Kidney epithelial cell (primary cell): ENCODE measurements around the gene POU2AF1. TPM values are rescaled to one million over a fixed set of nuclear protein-coding genes. Genes with fewer than 3 reads are reported as not detected.

Source experiments
- DNase-seq: peaks from one replicate; pipeline ENCODE4 v3.0.0-alpha.2; 2010; ENCODE audit warnings: low read depth
- H3K27me3 ChIP-seq: 2 replicates; pipeline ENCODE4 v1.6.0; 2011; ENCODE audit warnings: low read length; ENCODE audit not compliant: control insufficient read depth, insufficient read depth
- H3K36me3 ChIP-seq: 2 replicates; pipeline ENCODE4 v1.5.1; 2011; ENCODE audit warnings: low read length; ENCODE audit not compliant: control insufficient read depth, insufficient read depth
- H3K4me3 ChIP-seq: 2 replicates; pipeline ENCODE4 v1.5.1; 2011; ENCODE audit warnings: low read depth, mild to moderate bottlenecking, control low read depth, low read length
- total RNA-seq: library from RNA; depleted of rRNA; stranded (reverse); fragments of >200 nt; gene quantifications from 2 replicates; pipeline ENCODE4 v1.2.3, GENCODE V29; 2015
- TF ChIP-seq, protein P1 (sequence below): IDR thresholded peaks from 2 replicates; pipeline ENCODE4 v1.5.1; 2011; ENCODE audit warnings: mild to moderate bottlenecking, moderate library complexity, low read length, control low read depth, inconsistent platforms; ENCODE audit not compliant: insufficient read depth, poor library complexity, severe bottlenecking

The POU2AF1 gene
- total RNA-seq, 1 donor from 2014 or later, result not detected

GRCh38 chr11:111366560-111367410 is 12.3 kb downstream of the POU2AF1 start:
- no peak for DNase-seq
- TF ChIP-seq, protein P1, sequence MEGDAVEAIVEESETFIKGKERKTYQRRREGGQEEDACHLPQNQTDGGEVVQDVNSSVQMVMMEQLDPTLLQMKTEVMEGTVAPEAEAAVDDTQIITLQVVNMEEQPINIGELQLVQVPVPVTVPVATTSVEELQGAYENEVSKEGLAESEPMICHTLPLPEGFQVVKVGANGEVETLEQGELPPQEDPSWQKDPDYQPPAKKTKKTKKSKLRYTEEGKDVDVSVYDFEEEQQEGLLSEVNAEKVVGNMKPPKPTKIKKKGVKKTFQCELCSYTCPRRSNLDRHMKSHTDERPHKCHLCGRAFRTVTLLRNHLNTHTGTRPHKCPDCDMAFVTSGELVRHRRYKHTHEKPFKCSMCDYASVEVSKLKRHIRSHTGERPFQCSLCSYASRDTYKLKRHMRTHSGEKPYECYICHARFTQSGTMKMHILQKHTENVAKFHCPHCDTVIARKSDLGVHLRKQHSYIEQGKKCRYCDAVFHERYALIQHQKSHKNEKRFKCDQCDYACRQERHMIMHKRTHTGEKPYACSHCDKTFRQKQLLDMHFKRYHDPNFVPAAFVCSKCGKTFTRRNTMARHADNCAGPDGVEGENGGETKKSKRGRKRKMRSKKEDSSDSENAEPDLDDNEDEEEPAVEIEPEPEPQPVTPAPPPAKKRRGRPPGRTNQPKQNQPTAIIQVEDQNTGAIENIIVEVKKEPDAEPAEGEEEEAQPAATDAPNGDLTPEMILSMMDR, result no peak
- no peak overlapping the region for H3K4me3 ChIP-seq
- no peaks in the 10 kb centered on the region for H3K36me3 ChIP-seq
- no peaks in the 10 kb centered on the region for H3K27me3 ChIP-seq

DNA sequence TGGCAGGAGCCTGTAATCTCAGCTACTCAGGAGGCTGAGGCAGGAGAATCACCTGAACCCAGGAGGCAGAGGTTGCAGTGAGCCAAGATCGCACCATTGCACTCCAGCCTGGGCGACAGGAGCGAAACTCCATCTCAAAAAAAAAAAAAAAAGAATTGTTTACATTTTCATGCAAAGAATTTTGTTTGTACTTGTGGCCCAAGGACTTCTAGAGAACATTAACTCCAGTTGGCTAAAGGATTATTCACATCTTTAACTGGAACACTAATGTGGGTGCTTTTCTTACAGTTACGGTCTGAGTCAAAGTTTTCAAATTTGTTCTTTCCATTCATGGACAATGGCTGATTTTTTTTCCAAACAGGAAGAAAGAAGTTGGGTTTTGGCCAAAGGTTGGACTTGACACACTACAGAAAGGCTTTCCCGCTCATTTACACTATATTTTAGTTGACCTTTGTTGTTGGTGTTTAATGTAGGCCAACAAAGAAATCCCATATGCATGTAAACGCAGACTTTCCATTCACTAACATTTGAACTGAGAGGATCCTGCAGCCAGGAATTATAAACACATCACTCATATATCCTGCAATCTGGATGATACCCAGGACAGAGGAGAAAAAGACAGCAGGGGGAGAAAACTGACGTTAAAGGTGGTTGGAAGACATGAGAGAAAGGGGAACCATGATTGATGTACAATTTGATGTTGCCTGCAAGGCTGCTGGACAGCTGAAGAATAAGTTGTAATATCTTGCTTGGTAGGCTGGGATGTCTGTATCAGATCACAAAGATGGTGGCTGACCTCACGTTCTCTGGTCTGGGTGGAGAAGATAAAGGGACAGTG is 13.1 kb downstream of the POU2AF1 start:
- DNase-seq, result no peak
- Histone ChIP-seq H3K27me3 (no peaks in the 10 kb centered on the region), H3K4me3 (no peak overlapping the region), H3K36me3 (no peaks in the 10 kb centered on the region)
- TF ChIP-seq, protein P1, result no peak

DNA sequence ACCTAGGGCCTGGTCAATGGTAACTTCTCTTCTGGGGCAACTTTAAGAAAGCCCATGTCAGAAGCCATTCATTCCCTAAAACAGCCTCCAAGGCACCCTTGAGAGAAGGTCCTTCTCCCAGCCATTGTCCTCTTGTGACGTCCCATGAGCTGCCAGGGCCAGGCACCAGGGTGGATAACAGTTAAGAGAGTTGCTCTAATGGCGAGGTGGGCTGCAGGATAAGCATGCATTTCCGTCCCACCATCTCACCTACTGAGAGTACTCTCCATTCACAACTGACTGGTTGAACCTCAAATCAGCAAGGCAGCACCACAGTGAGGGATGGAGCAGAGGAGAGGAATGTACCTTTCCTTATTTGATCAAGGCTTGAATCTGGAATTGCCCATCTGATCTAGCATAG is 14.6 kb downstream of the POU2AF1 start:
- Histone ChIP-seq H3K36me3 (no peaks in the 10 kb centered on the region), H3K4me3 (no peak overlapping the region), H3K27me3 (no peaks in the 10 kb centered on the region)
- TF ChIP-seq, protein P1, result no peak
- DNase-seq, result no peak

DNA sequence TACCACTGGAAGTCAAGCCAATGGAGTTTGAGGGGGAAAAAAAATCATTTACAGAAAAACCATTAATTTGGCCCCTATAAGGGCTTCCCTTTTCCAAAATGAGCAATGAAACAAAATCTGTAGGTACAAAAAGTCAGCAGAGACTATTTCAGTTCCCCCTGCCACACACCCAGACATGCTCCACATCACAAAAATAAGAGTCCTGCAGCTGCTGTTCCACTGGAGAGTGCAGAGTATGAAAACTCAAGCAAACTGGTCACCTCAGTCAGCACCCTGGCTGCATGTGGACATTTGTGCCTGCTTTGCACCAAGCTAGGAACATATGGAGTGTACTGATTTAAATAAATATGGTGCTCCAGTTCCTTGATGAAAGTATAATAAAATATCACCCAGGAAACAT is 15.1 kb downstream of the POU2AF1 start:
- DNase-seq, result no peak
- TF ChIP-seq, protein P1, result no peak
- Histone ChIP-seq H3K36me3 (no peaks in the 10 kb centered on the region), H3K27me3 (no peaks in the 10 kb centered on the region), H3K4me3 (no peak overlapping the region)

DNA sequence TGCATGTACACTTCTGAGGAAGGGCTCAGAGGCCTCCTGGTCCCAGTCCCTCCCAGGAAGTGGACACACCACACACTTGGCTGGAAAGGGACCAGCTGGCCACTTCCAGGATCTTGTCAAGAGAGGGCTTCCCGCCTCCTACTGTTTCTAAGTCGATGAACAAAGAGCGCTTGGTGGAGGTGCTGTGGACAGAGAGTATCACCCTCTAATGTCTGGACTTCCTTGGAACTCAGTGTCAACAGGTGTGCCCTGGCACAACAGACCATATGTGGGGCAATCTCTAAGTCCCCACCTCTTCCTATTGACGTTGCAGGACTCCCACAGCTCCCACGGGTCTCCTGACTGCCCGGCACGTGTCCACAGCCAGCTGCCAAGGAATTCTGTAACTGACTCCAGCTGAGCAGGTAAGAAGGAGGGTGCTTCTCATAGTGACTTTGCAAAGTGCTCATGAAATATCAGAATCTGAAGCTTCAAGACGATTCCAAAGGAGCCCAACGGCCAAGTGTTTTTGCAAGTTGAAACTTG is 16.1 kb downstream of the POU2AF1 start:
- H3K36me3 ChIP-seq, result no peaks in the 10 kb centered on the region
- DNase-seq, result no peak
- H3K27me3 ChIP-seq, result no peaks in the 10 kb centered on the region
- TF ChIP-seq, protein P1, result no peak
- H3K4me3 ChIP-seq, result no peak overlapping the region
